IPS-11a (cell line): ENCODE measurements around the gene CRYZ.
"Not testable (repeated sequence)": the region's sequence is repeated elsewhere in the genome, so short reads cannot be mapped to it uniquely, and the experiment has no call there.

Source experiments
- H3K4me3 ChIP-seq: one replicate; pipeline ENCODE4 v1.5.1; 2013; ENCODE audit warnings: low read depth, low read length, control low read depth

Gene CRYZ

GRCh38 chr1:74681851-74682250 is 51.0 kb downstream of the CRYZ start:
- no peak overlapping the region for H3K4me3 ChIP-seq

GRCh38 chr1:74681449-74681848 is 51.4 kb downstream of the CRYZ start:
- no peak overlapping the region for H3K4me3 ChIP-seq

- no peak overlapping the region for H3K4me3 ChIP-seq
Measured at GRCh38 chr1:74681001-74681400, 51.8 kb downstream of the CRYZ start.

GRCh38 chr1:74679811-74680210 is 53.0 kb downstream of the CRYZ start:
- no peak overlapping the region for H3K4me3 ChIP-seq

- H3K4me3 ChIP-seq, result no peak overlapping the region
Measured at GRCh38 chr1:74677926-74678325, 54.9 kb downstream of the CRYZ start.

- no peak overlapping the region for H3K4me3 ChIP-seq
Measured at GRCh38 chr1:74674278-74675048, 58.4 kb downstream of the CRYZ start.

GRCh38 chr1:74673351-74674111 is 59.3 kb downstream of the CRYZ start, which contains the start of gene ERICH3:
ERICH3 (minus strand) TSS chr1:74673792; CDS start chr1:74673519, 273 bp downstream.
- peak within 1 kb of the TSS; percentile 40 for H3K4me3 ChIP-seq

GRCh38 chr1:74670866-74671265 is 62.0 kb downstream of the CRYZ start:
- not testable (repeated sequence) for H3K4me3 ChIP-seq
